ENCODE measurements around the gene DYRK1B. TPM values are rescaled to one million over a fixed set of nuclear protein-coding genes. Genes with fewer than 3 reads are reported as not detected.
A peak's percentile ranks its signal among the peaks of the same experiment; 100 is the strongest.

Gene DYRK1B
- total RNA-seq, 2 experiments from 2014 or later, result 4.8 to 6.9 TPM

- no peak overlapping the region for H3K27ac Mint-ChIP-seq
- intact Hi-C loops (cut with DNase I, micrococcal nuclease), result loop anchor here in 1 of 2 experiments (5.0 kb wide), 5 partner anchors 383 to 972 kb away; partner anchors contain the start of genes SAMD4B, SERTAD3 and SUPT5H
- ATAC-seq (no peak), DNase-seq (no peak)
- H3K27me3 Mint-ChIP-seq, result no peaks in the 10 kb centered on the region
- POLR2A ChIA-PET, result no interaction called here
- peaks cover 58% of the 10 kb centered on the region for H3K36me3 Mint-ChIP-seq (ENCODE audit: low read depth)
- no peaks in the 10 kb centered on the region for H3K9me3 Mint-ChIP-seq (ENCODE audit: low read depth)
- CTCF ChIA-PET, result no interaction called here
- peaks cover 25% of the 10 kb centered on the region for H3K4me1 Mint-ChIP-seq
- no peak overlapping the region for H3K4me3 Mint-ChIP-seq
Observed at GRCh38 chr19:39830406-39830805, 3.6 kb downstream of the DYRK1B start.

DNA sequence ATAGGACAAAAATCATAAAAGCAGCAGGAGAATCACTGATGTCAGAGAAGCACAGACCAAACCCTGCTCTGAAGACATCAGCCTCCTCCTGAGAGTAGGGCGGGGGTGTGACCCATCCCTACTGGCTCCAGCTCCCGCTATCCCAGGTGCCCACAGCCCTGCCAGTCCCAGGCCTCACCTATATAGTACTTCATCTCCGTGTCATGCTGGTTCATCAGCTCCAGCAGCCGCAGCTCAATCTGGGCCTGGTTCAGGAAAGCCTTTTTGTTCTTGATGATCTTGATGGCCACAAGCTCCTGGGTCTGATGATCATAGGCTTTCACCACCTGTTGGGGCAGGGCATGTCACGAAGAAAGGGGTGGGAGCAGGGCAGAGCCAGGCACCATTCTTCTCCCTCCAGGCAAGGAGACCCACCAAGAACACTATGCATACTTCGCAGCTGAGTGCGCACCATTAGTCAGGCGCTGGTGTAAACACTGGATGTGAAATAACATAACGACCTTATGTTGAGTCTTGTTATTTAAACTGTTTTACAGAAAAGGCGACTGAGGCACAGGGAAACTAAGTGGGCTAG lies 4.2 kb downstream of the DYRK1B start:
- DNase-seq, result no peak
- H3K4me1 Mint-ChIP-seq, result peaks cover 28% of the 10 kb centered on the region
- intact Hi-C loops (cut with DNase I, micrococcal nuclease), result loop anchor here in 1 of 2 experiments (5.0 kb wide), 5 partner anchors 382 to 973 kb away; partner anchors contain the start of genes SAMD4B, SERTAD3 and SUPT5H
- CTCF ChIA-PET, result interaction anchor here (0.5 kb wide), 1 partner anchor 80 kb away, joined by 3 read pairs; no protein-coding TSS in a partner anchor
- H3K27me3 Mint-ChIP-seq, result no peaks in the 10 kb centered on the region
- no peak for ATAC-seq
- no peak overlapping the region for H3K4me3 Mint-ChIP-seq
- peaks cover 54% of the 10 kb centered on the region for H3K36me3 Mint-ChIP-seq (ENCODE audit: low read depth)
- POLR2A ChIA-PET, result interaction anchor here (0.6 kb wide), 1 partner anchor 429 kb away, joined by 4 read pairs; no protein-coding TSS in a partner anchor
- H3K27ac Mint-ChIP-seq, result peak overlapping the region; percentile 26
- H3K9me3 Mint-ChIP-seq (ENCODE audit: low read depth), result no peaks in the 10 kb centered on the region

GRCh38 chr19:39828654-39829032 lies 5.3 kb downstream of the DYRK1B start:
- Mint-ChIP-seq H3K36me3 (ENCODE audit: low read depth) (peaks cover 45% of the 10 kb centered on the region), H3K4me3 (no peak overlapping the region), H3K27ac (peak overlapping the region; percentile 28), H3K4me1 (peaks cover 22% of the 10 kb centered on the region), H3K9me3 (ENCODE audit: low read depth) (no peaks in the 10 kb centered on the region), H3K27me3 (no peaks in the 10 kb centered on the region)
- CTCF ChIA-PET, result interaction anchor here (1.1 kb wide), 1 partner anchor 16 kb away, joined by 5 read pairs; no protein-coding TSS in a partner anchor
- POLR2A ChIA-PET, result no interaction called here
- intact Hi-C loops (cut with DNase I, micrococcal nuclease), result no loop called here
- ATAC-seq (no peak), DNase-seq (no peak)

- Mint-ChIP-seq H3K4me3 (no peak overlapping the region), H3K9me3 (ENCODE audit: low read depth) (no peaks in the 10 kb centered on the region), H3K27ac (no peak overlapping the region), H3K4me1 (peaks cover 22% of the 10 kb centered on the region), H3K36me3 (ENCODE audit: low read depth) (peaks cover 45% of the 10 kb centered on the region), H3K27me3 (no peaks in the 10 kb centered on the region)
- POLR2A ChIA-PET, result no interaction called here
- intact Hi-C loops (cut with DNase I, micrococcal nuclease), result no loop called here
- ATAC-seq (no peak), DNase-seq (no peak)
- CTCF ChIA-PET, result interaction anchor here (1.1 kb wide), 1 partner anchor 17 kb away, joined by 5 read pairs; no protein-coding TSS in a partner anchor
Observed at GRCh38 chr19:39828015-39828653, 5.8 kb downstream of the DYRK1B start.

GRCh38 chr19:39827216-39827615 lies 6.7 kb downstream of the DYRK1B start:
- H3K9me3 Mint-ChIP-seq (ENCODE audit: low read depth), result no peaks in the 10 kb centered on the region
- H3K4me1 Mint-ChIP-seq, result peaks cover 13% of the 10 kb centered on the region
- DNase-seq, result no peak
- intact Hi-C loops (cut with DNase I, micrococcal nuclease), result no loop called here
- H3K27me3 Mint-ChIP-seq, result no peaks in the 10 kb centered on the region
- ChIA-PET POLR2A (no interaction called here), CTCF (no interaction called here)
- H3K27ac Mint-ChIP-seq, result no peak overlapping the region
- no peak overlapping the region for H3K4me3 Mint-ChIP-seq
- peaks cover 37% of the 10 kb centered on the region for H3K36me3 Mint-ChIP-seq (ENCODE audit: low read depth)
- ATAC-seq, result no peak

DNA sequence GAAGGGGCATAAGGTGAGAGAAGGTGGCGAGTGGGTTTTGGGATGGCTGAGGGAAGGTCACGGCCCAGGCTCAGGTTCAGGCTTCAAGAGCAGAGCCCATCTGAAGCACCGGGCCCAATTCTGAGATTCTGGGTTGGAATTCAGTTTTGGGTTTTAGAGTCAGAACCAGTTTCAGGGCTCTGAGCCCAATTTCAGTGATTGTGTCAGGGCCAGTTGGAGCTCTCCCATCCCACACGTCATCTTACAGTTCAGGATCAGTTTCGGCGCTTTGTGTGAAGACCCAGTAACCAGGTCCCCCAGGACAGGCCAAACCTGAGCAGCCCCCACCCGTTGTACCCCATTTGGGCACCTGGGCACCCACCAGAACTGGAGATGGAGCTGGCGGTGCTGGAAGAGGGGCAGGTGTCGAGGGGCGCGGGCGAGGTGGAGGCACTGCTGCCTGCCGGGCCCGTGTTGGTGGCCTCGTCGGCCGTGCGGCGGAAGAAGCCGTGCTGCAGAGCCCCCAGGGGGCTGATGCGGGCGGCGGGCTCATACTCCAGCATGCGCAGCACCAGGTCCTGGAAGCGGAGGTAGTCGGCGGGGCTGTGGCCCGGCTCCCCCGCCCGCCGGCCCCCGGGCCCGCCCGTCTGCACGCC lies 7.5 kb downstream of the DYRK1B start:
- no peaks in the 10 kb centered on the region for H3K9me3 Mint-ChIP-seq (ENCODE audit: low read depth)
- H3K4me3 Mint-ChIP-seq, result no peak overlapping the region
- POLR2A ChIA-PET, result no interaction called here
- H3K4me1 Mint-ChIP-seq, result peaks cover 9% of the 10 kb centered on the region
- intact Hi-C loops (cut with DNase I, micrococcal nuclease), result no loop called here
- DNase-seq, result no peak
- no peak overlapping the region for H3K27ac Mint-ChIP-seq
- H3K27me3 Mint-ChIP-seq, result no peaks in the 10 kb centered on the region
- peaks cover 34% of the 10 kb centered on the region for H3K36me3 Mint-ChIP-seq (ENCODE audit: low read depth)
- no peak for ATAC-seq
- CTCF ChIA-PET, result interaction anchor here (1.9 kb wide), 1 partner anchor 34 kb away, joined by 5 read pairs; no protein-coding TSS in a partner anchor

- intact Hi-C loops (cut with DNase I, micrococcal nuclease), result no loop called here
- peaks cover 6% of the 10 kb centered on the region for H3K4me1 Mint-ChIP-seq
- ChIA-PET POLR2A (interaction anchor here (1.4 kb wide), 1 partner anchor 8 kb away, joined by 5 read pairs; the partner anchor contains the start of gene DYRK1B), CTCF (interaction anchor here (1.9 to 2.1 kb wide), 2 partner anchors 18 to 33 kb away, joined by 5 to 15 read pairs; no protein-coding TSS in a partner anchor)
- no peaks in the 10 kb centered on the region for H3K27me3 Mint-ChIP-seq
- ATAC-seq (no peak), DNase-seq (no peak)
- no peak overlapping the region for H3K27ac Mint-ChIP-seq
- H3K4me3 Mint-ChIP-seq, result no peak overlapping the region
- no peaks in the 10 kb centered on the region for H3K9me3 Mint-ChIP-seq (ENCODE audit: low read depth)
- peaks cover 28% of the 10 kb centered on the region for H3K36me3 Mint-ChIP-seq (ENCODE audit: low read depth)
Observed at GRCh38 chr19:39825531-39826076, 8.4 kb downstream of the DYRK1B start.

DNA sequence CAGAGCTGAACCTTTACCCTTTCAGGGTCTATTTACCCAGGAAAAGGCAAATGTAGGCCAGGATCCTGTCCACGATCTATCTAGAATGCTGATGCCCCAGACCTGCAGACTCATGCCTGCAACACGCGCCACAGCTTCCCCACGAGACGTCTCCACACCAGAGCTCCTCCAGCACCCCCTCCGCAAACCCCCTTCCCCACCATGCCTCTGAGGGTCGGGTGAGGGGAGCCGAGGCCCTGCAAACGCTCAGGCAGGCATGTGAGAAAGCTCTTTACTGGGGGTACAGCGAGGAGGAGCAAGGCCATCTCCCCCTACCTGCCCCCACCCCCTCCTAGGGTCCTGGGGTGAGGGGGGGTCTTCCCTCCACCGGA lies 8.9 kb downstream of the DYRK1B start:
- intact Hi-C loops (cut with DNase I, micrococcal nuclease), result no loop called here
- ATAC-seq, result no peak
- Mint-ChIP-seq H3K4me1 (peaks cover 6% of the 10 kb centered on the region), H3K27me3 (no peaks in the 10 kb centered on the region), H3K9me3 (ENCODE audit: low read depth) (no peaks in the 10 kb centered on the region), H3K27ac (no peak overlapping the region), H3K36me3 (ENCODE audit: low read depth) (peaks cover 25% of the 10 kb centered on the region), H3K4me3 (no peak overlapping the region)
- no peak for DNase-seq
- ChIA-PET POLR2A (interaction anchor here (1.4 kb wide), 1 partner anchor 9 kb away, joined by 5 read pairs; the partner anchor contains the start of gene DYRK1B), CTCF (interaction anchor here (0.6 to 2.1 kb wide), 5 partner anchors 8 to 1724 kb away, joined by 3 to 15 read pairs (median 3); no protein-coding TSS in a partner anchor)

DNA sequence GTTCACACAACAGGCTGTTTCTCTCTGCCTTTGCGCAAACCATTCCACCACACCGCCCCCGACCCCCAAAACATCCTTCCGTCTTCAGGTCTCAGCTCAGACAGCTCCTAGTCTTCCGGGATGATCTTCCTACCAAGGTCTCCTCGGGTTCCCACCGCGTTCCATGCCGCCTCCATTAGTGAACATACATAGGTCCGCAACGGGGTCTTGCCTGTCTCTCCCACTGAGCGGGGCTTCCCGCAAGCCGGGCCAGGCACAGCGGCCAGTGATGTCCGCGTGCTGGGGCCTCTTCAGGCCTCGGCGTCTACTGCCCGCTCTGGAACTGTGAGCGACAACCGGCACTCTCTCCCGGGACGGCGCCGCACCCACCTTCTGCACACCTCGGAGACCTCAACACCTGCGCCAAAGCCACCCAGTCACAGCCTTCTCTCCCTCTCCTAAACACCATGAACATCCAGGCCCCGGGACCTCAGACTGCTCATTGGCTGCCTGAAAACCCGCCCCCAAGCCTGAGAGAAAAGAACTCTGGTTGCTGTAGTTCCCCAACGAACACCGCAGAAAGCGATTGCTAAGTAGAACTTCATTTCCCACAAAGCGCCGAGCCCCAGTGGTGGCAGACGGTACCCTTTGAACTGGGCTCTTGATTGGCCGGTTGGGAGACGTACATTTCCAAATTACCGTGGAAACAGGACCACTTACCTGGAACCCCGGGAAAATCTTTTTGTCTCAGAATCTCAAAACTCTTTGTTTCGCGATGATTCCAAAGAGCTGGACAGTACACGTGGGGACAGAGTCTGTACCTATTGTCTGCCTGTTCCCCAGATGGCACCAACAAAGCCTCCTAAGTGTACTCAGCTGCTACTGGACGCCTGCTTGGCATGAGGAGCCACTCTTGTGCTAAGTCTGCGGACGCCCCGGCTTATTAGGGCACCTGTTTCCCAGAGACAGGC lies 9.5 kb downstream of the DYRK1B start:
- peak; percentile 100 for ATAC-seq
- POLR2A ChIA-PET, result interaction anchor here (1.4 kb wide), 1 partner anchor 9 kb away, joined by 5 read pairs; the partner anchor contains the start of gene DYRK1B
- Mint-ChIP-seq H3K27ac (no peak overlapping the region), H3K4me3 (no peak overlapping the region), H3K36me3 (ENCODE audit: low read depth) (peaks cover 21% of the 10 kb centered on the region), H3K4me1 (peaks cover 6% of the 10 kb centered on the region), H3K27me3 (no peaks in the 10 kb centered on the region), H3K9me3 (ENCODE audit: low read depth) (no peaks in the 10 kb centered on the region)
- intact Hi-C loops (cut with DNase I, micrococcal nuclease), result loop anchor here (1.0 kb wide), 7 partner anchors 9 to 367 kb away; partner anchors contain the start of genes DYRK1B (in 1 of the 2), FBL (in 1 of the 2), MAP3K10 (in 1 of the 2) and PSMC4 (in 1 of the 2)
- DNase-seq, result peak; percentile 94
- CTCF ChIA-PET, result interaction anchor here (0.6 to 2.1 kb wide), 6 partner anchors 9 to 1725 kb away, joined by 3 to 15 read pairs (median 3); no protein-coding TSS in a partner anchor

DNA sequence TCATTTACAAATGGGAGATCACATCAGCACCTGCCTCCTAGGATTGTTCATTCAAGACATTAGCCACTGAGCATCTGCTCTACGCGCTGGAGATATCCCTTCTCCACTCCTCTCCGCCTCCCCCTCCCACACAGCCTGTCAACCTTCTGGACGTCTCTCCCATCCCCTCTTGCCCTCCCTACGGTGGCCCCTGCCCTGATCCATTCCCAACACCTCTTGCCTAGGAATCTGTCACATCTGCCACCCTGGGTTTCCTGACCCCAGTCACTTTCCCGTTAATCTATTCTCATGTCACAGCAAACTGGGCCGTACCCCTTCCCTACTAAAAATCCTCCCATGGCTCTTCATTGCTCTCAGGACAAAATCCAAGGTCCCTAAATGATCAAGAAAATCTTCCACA lies 10.3 kb downstream of the DYRK1B start:
- H3K27me3 Mint-ChIP-seq, result no peaks in the 10 kb centered on the region
- DNase-seq (no peak), ATAC-seq (no peak)
- intact Hi-C loops (cut with DNase I, micrococcal nuclease), result loop anchor here (1.0 kb wide), 7 partner anchors 10 to 368 kb away; partner anchors contain the start of genes DYRK1B (in 1 of the 2), FBL (in 1 of the 2), MAP3K10 (in 1 of the 2) and PSMC4 (in 1 of the 2)
- H3K36me3 Mint-ChIP-seq (ENCODE audit: low read depth), result peaks cover 13% of the 10 kb centered on the region
- ChIA-PET POLR2A (no interaction called here), CTCF (interaction anchor here (0.6 to 2.1 kb wide), 3 partner anchors 20 to 285 kb away, joined by 3 to 15 read pairs (median 8); no protein-coding TSS in a partner anchor)
- no peaks in the 10 kb centered on the region for H3K9me3 Mint-ChIP-seq (ENCODE audit: low read depth)
- H3K4me1 Mint-ChIP-seq, result peaks cover 11% of the 10 kb centered on the region
- H3K27ac Mint-ChIP-seq, result no peak overlapping the region
- no peak overlapping the region for H3K4me3 Mint-ChIP-seq

Measured in activated CD4-positive, alpha-beta T cell treated with anti-CD3 and anti-CD28 coated beads for 36 hours (primary cell).